ENCODE data around the gene PHETA1. TPM values are rescaled to one million over a fixed set of nuclear protein-coding genes. Genes with fewer than 3 reads are reported as not detected.

PHETA1 gene
- total and polyA plus RNA-seq, 2 of the 13 experiments (the other 11 are each of a cell fraction or from before 2014, with no cell fraction given): 11.3 to 20.8 TPM

DNA sequence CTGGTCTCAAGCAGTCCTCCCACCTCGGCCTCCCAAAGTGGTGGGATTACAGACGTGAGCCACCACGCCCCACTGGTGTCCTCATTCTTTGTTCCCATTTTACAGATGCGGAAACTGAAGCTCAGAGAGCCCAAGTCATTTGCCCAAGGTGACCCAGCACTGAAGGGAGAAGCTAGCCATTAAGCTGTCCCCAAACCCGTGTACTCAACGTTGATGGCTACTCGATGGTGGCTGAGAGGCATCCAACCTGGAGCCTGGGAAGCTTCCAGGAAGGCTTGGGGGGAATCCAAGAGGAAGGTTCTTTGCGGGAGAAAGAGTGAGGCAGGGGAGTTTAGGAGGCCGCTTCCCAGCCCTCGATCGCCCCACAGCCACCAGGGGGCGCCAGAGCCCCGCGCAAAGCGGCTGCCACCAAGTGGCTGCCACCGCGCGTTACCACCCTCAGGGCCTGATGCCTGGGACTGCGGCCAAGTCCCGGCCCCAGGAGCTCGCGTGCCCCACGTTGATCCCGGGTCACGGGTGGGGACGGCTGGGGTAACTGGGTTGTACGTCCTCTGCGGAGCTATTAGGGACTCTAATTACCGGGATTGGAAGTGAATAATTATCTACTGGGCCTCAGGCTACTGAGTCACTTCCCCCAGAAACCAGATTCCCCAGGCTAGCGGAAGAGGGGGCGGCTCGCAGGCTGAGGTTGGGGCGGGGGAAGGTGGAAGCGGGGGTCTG, 28.0 kb upstream of the PHETA1 start (continued):
- TF ChIP-seq POGZ (CRISPR knock-in tag; IDR thresholded peaks at IDR 0.05): 0 out of 2 replicates have a peak, but pooled peaks have one; percentile 33
- no peak for TF ChIP-seq ZKSCAN1 (IDR thresholded peaks at IDR 0.05; ENCODE audit: low read length)
- TF ChIP-seq, protein P1, sequence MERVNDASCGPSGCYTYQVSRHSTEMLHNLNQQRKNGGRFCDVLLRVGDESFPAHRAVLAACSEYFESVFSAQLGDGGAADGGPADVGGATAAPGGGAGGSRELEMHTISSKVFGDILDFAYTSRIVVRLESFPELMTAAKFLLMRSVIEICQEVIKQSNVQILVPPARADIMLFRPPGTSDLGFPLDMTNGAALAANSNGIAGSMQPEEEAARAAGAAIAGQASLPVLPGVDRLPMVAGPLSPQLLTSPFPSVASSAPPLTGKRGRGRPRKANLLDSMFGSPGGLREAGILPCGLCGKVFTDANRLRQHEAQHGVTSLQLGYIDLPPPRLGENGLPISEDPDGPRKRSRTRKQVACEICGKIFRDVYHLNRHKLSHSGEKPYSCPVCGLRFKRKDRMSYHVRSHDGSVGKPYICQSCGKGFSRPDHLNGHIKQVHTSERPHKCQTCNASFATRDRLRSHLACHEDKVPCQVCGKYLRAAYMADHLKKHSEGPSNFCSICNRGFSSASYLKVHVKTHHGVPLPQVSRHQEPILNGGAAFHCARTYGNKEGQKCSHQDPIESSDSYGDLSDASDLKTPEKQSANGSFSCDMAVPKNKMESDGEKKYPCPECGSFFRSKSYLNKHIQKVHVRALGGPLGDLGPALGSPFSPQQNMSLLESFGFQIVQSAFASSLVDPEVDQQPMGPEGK (CRISPR knock-in tag; IDR thresholded peaks at IDR 0.05): no peak
- TF ChIP-seq ZNF766 (CRISPR knock-in tag; IDR thresholded peaks at IDR 0.05; ENCODE audit: borderline replicate concordance): no peak
- no peak for TF ChIP-seq JUN (CRISPR knock-in tag; IDR thresholded peaks at IDR 0.05)
- TF ChIP-seq ZNF205 (CRISPR knock-in tag; IDR thresholded peaks at IDR 0.05): 0 out of 2 replicates have a peak, but pooled peaks have one; percentile 20
- TF ChIP-seq ZNF788 (CRISPR knock-in tag; IDR thresholded peaks at IDR 0.05; ENCODE audit: borderline replicate concordance): peak; percentile 68; the same call in 1 of the 2 replicates
- no peak; the same call in 1 of the 2 replicates for TF ChIP-seq SMAD1 (CRISPR knock-in tag; IDR thresholded peaks at IDR 0.05; ENCODE audit: borderline replicate concordance, low read depth)
- no peak for TF ChIP-seq SP2 (CRISPR knock-in tag; IDR thresholded peaks at IDR 0.05)
- TF ChIP-seq POLR2G (IDR thresholded peaks at IDR 0.05; ENCODE audit: low read depth, low read length): no peak
- TF ChIP-seq, protein P2, sequence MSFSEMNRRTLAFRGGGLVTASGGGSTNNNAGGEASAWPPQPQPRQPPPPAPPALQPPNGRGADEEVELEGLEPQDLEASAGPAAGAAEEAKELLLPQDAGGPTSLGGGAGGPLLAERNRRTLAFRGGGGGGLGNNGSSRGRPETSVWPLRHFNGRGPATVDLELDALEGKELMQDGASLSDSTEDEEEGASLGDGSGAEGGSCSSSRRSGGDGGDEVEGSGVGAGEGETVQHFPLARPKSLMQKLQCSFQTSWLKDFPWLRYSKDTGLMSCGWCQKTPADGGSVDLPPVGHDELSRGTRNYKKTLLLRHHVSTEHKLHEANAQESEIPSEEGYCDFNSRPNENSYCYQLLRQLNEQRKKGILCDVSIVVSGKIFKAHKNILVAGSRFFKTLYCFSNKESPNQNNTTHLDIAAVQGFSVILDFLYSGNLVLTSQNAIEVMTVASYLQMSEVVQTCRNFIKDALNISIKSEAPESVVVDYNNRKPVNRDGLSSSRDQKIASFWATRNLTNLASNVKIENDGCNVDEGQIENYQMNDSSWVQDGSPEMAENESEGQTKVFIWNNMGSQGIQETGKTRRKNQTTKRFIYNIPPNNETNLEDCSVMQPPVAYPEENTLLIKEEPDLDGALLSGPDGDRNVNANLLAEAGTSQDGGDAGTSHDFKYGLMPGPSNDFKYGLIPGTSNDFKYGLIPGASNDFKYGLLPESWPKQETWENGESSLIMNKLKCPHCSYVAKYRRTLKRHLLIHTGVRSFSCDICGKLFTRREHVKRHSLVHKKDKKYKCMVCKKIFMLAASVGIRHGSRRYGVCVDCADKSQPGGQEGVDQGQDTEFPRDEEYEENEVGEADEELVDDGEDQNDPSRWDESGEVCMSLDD (CRISPR knock-in tag; IDR thresholded peaks at IDR 0.05; ENCODE audit: borderline replicate concordance): no peak
- TF ChIP-seq, protein P3, sequence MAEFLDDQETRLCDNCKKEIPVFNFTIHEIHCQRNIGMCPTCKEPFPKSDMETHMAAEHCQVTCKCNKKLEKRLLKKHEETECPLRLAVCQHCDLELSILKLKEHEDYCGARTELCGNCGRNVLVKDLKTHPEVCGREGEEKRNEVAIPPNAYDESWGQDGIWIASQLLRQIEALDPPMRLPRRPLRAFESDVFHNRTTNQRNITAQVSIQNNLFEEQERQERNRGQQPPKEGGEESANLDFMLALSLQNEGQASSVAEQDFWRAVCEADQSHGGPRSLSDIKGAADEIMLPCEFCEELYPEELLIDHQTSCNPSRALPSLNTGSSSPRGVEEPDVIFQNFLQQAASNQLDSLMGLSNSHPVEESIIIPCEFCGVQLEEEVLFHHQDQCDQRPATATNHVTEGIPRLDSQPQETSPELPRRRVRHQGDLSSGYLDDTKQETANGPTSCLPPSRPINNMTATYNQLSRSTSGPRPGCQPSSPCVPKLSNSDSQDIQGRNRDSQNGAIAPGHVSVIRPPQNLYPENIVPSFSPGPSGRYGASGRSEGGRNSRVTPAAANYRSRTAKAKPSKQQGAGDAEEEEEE (CRISPR knock-in tag; IDR thresholded peaks at IDR 0.05; ENCODE audit: borderline replicate concordance): no peak; the same call in 1 of the 2 replicates
- TF ChIP-seq GATAD2A (CRISPR knock-in tag; IDR thresholded peaks at IDR 0.05): peak; percentile 74
- TF ChIP-seq SMARCC2 (IDR thresholded peaks at IDR 0.05): no peak
- TF ChIP-seq, protein P4, sequence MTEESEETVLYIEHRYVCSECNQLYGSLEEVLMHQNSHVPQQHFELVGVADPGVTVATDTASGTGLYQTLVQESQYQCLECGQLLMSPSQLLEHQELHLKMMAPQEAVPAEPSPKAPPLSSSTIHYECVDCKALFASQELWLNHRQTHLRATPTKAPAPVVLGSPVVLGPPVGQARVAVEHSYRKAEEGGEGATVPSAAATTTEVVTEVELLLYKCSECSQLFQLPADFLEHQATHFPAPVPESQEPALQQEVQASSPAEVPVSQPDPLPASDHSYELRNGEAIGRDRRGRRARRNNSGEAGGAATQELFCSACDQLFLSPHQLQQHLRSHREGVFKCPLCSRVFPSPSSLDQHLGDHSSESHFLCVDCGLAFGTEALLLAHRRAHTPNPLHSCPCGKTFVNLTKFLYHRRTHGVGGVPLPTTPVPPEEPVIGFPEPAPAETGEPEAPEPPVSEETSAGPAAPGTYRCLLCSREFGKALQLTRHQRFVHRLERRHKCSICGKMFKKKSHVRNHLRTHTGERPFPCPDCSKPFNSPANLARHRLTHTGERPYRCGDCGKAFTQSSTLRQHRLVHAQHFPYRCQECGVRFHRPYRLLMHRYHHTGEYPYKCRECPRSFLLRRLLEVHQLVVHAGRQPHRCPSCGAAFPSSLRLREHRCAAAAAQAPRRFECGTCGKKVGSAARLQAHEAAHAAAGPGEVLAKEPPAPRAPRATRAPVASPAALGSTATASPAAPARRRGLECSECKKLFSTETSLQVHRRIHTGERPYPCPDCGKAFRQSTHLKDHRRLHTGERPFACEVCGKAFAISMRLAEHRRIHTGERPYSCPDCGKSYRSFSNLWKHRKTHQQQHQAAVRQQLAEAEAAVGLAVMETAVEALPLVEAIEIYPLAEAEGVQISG (CRISPR knock-in tag; IDR thresholded peaks at IDR 0.05): 0 out of 2 replicates have a peak, but pooled peaks have one; percentile 32
- TF ChIP-seq PPARG (CRISPR knock-in tag; conservative IDR thresholded peaks at IDR 0.05): 0 out of 2 replicates have a peak, but pooled peaks have one; percentile 31
- no peak for TF ChIP-seq DNMT1 (CRISPR knock-in tag; IDR thresholded peaks at IDR 0.05)
- TF ChIP-seq, protein P5, sequence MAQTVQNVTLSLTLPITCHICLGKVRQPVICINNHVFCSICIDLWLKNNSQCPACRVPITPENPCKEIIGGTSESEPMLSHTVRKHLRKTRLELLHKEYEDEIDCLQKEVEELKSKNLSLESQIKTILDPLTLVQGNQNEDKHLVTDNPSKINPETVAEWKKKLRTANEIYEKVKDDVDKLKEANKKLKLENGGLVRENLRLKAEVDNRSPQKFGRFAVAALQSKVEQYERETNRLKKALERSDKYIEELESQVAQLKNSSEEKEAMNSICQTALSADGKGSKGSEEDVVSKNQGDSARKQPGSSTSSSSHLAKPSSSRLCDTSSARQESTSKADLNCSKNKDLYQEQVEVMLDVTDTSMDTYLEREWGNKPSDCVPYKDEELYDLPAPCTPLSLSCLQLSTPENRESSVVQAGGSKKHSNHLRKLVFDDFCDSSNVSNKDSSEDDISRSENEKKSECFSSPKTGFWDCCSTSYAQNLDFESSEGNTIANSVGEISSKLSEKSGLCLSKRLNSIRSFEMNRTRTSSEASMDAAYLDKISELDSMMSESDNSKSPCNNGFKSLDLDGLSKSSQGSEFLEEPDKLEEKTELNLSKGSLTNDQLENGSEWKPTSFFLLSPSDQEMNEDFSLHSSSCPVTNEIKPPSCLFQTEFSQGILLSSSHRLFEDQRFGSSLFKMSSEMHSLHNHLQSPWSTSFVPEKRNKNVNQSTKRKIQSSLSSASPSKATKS (CRISPR knock-in tag; IDR thresholded peaks at IDR 0.05): no peak
